ENCODE data around the gene SLC6A9. TPM values are rescaled to one million over a fixed set of nuclear protein-coding genes. Genes with fewer than 3 reads are reported as not detected.

The SLC6A9 gene
- total and polyA plus RNA-seq, 2 experiments from 2014 or later, result 13.5 to 25.3 TPM

GRCh38 chr1:43997295-43997999, 33.8 kb downstream of the SLC6A9 start:
- 78% methylated on average over 22 of the region's 22 CpGs for WGBS (ENCODE audit: low lambda C conversion rate, missing lambda C conversion rate)
- Histone ChIP-seq H3K4me1 (ENCODE audit: insufficient read depth) (peaks cover 13% of the 10 kb centered on the region), H3K27ac (peak overlapping the region; percentile 35), H3K9me2 (replicated peaks; ENCODE audit: insufficient read depth) (no peaks in the 10 kb centered on the region), H4K20me1 (ENCODE audit: insufficient read depth, poor library complexity, severe bottlenecking) (no peaks in the 10 kb centered on the region), H3K4me3 (no peak overlapping the region), H3K27me3 (no peaks in the 10 kb centered on the region), H3K4me2 (no peak overlapping the region), H3K79me2 (peaks cover 5% of the 10 kb centered on the region), H3K36me3 (replicated peaks; ENCODE audit: insufficient read depth, low read depth) (no peaks in the 10 kb centered on the region), H2AFZ (no peak overlapping the region), H3K9me3 (ENCODE audit: low read depth) (no peaks in the 10 kb centered on the region)
- peak; percentile 60 for DNase-seq (ENCODE audit: low spot score)
- TF ChIP-seq EZH2 (IDR thresholded peaks at IDR 0.05; ENCODE audit: borderline replicate concordance) (no peak), EZH2phosphoT487 (IDR thresholded peaks at IDR 0.05; ENCODE audit: low read depth, severe bottlenecking, unreplicated experiment) (no peak)
- TF ChIP-seq, protein P1, sequence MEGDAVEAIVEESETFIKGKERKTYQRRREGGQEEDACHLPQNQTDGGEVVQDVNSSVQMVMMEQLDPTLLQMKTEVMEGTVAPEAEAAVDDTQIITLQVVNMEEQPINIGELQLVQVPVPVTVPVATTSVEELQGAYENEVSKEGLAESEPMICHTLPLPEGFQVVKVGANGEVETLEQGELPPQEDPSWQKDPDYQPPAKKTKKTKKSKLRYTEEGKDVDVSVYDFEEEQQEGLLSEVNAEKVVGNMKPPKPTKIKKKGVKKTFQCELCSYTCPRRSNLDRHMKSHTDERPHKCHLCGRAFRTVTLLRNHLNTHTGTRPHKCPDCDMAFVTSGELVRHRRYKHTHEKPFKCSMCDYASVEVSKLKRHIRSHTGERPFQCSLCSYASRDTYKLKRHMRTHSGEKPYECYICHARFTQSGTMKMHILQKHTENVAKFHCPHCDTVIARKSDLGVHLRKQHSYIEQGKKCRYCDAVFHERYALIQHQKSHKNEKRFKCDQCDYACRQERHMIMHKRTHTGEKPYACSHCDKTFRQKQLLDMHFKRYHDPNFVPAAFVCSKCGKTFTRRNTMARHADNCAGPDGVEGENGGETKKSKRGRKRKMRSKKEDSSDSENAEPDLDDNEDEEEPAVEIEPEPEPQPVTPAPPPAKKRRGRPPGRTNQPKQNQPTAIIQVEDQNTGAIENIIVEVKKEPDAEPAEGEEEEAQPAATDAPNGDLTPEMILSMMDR (IDR thresholded peaks at IDR 0.05; ENCODE audit: poor library complexity), result no peak

GRCh38 chr1:43996733-43997115, 34.5 kb downstream of the SLC6A9 start:
- no peak for DNase-seq (ENCODE audit: low spot score)
- 69% methylated on average over 6 of the region's 6 CpGs for WGBS (ENCODE audit: low lambda C conversion rate, missing lambda C conversion rate)
- H2AFZ ChIP-seq, result no peak overlapping the region
- no peak overlapping the region for H3K4me3 ChIP-seq
- H3K9me2 ChIP-seq (replicated peaks; ENCODE audit: insufficient read depth), result no peaks in the 10 kb centered on the region
- TF ChIP-seq EZH2 (IDR thresholded peaks at IDR 0.05; ENCODE audit: borderline replicate concordance), result no peak
- TF ChIP-seq EZH2phosphoT487 (IDR thresholded peaks at IDR 0.05; ENCODE audit: low read depth, severe bottlenecking, unreplicated experiment), result no peak
- TF ChIP-seq, protein P1 (IDR thresholded peaks at IDR 0.05; ENCODE audit: poor library complexity), result no peak
- no peaks in the 10 kb centered on the region for H4K20me1 ChIP-seq (ENCODE audit: insufficient read depth, poor library complexity, severe bottlenecking)
- H3K4me2 ChIP-seq, result no peak overlapping the region
- H3K79me2 ChIP-seq, result peaks cover 5% of the 10 kb centered on the region
- H3K27me3 ChIP-seq, result no peaks in the 10 kb centered on the region
- no peaks in the 10 kb centered on the region for H3K36me3 ChIP-seq (replicated peaks; ENCODE audit: insufficient read depth, low read depth)
- no peaks in the 10 kb centered on the region for H3K9me3 ChIP-seq (ENCODE audit: low read depth)
- H3K4me1 ChIP-seq (ENCODE audit: insufficient read depth), result peaks cover 13% of the 10 kb centered on the region
- peak overlapping the region; percentile 7 for H3K27ac ChIP-seq

- H3K9me3 ChIP-seq (ENCODE audit: low read depth), result no peaks in the 10 kb centered on the region
- H3K4me2 ChIP-seq, result no peak overlapping the region
- H3K36me3 ChIP-seq (replicated peaks; ENCODE audit: insufficient read depth, low read depth), result no peaks in the 10 kb centered on the region
- H4K20me1 ChIP-seq (ENCODE audit: insufficient read depth, poor library complexity, severe bottlenecking), result no peaks in the 10 kb centered on the region
- no peak for TF ChIP-seq EZH2 (IDR thresholded peaks at IDR 0.05; ENCODE audit: borderline replicate concordance)
- TF ChIP-seq, protein P1 (IDR thresholded peaks at IDR 0.05; ENCODE audit: poor library complexity), result no peak
- no peak for TF ChIP-seq EZH2phosphoT487 (IDR thresholded peaks at IDR 0.05; ENCODE audit: low read depth, severe bottlenecking, unreplicated experiment)
- WGBS (ENCODE audit: low lambda C conversion rate, missing lambda C conversion rate), result 85% methylated on average over 21 of the region's 21 CpGs
- no peak for DNase-seq (ENCODE audit: low spot score)
- peaks cover 13% of the 10 kb centered on the region for H3K4me1 ChIP-seq (ENCODE audit: insufficient read depth)
- H3K9me2 ChIP-seq (replicated peaks; ENCODE audit: insufficient read depth), result no peaks in the 10 kb centered on the region
- H2AFZ ChIP-seq, result no peak overlapping the region
- no peaks in the 10 kb centered on the region for H3K27me3 ChIP-seq
- no peak overlapping the region for H3K4me3 ChIP-seq
- no peak overlapping the region for H3K27ac ChIP-seq
- peaks cover 5% of the 10 kb centered on the region for H3K79me2 ChIP-seq
These were observed 35.1 kb downstream of the SLC6A9 start for GRCh38 chr1:43995984-43996732.

All from hepatocyte (in vitro differentiated cells).